ENCODE results near the gene TXNDC8. TPM values are rescaled to one million over a fixed set of nuclear protein-coding genes. Genes with fewer than 3 reads are reported as not detected.

Gene TXNDC8
- total RNA-seq, 4 donors from 2014 or later = not detected

- H3K36me3 ChIP-seq = peaks cover 0 to 4% of the 10 kb centered on the region in 2 donors
- no peaks in the 10 kb centered on the region for H3K9me3 ChIP-seq
- peak; percentile 48 for ATAC-seq
- H3K4me3 ChIP-seq = peak overlapping the region; percentile 85 to 99
- H3K4me1 ChIP-seq = peaks cover 0 to 59% (median 7%) of the 10 kb centered on the region in 3 donors
- WGBS, 2 donors (ENCODE audit: low coverage in 1 of 2) = 0% methylated on average over 3 of the region's 81 CpGs; no CpG with 5 or more reads in 1 of the 2 donors
- TF ChIP-seq POLR2A (IDR thresholded peaks at IDR 0.05) (peak in 1 of 2 donors; percentile 37), POLR2AphosphoS5 (IDR thresholded peaks at IDR 0.05) (peak; percentile 48), CTCF (IDR thresholded peaks at IDR 0.05) (no peak)
- peak overlapping the region; percentile 83 to 94 (median 92) for H3K27ac ChIP-seq
- no peaks in the 10 kb centered on the region for H3K27me3 ChIP-seq
Observed at GRCh38 chr9:110255463-110256379, 81.9 kb downstream of the TXNDC8 start.

DNA sequence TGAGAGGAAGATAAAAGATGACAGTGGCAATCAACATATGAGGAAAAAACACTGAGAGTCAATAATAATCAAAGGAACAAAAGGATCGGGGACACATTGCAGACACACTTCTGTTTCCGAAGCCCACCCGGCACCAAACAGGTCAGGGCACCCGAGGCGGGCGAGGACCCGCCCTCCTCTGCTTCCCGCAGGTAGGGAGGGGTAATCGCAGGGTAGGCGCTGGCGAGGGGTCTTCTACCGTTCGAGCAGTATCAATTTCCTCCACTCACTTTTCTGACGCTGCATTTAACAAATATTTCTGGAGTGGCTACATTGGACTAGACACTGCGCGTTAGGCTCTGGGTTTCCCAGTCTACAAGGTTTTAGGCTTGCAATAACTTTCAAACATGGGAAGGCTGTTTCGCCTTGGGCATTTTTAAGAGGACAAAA lies 82.6 kb downstream of the TXNDC8 start:
- no peak for ATAC-seq
- no peak for TF ChIP-seq EP300 (IDR thresholded peaks at IDR 0.05)
- TF ChIP-seq POLR2AphosphoS5 (IDR thresholded peaks at IDR 0.05) = no peak
- TF ChIP-seq POLR2A (IDR thresholded peaks at IDR 0.05) = no peak
- TF ChIP-seq CTCF (IDR thresholded peaks at IDR 0.05) = no peak
- Histone ChIP-seq H3K27ac (peak overlapping the region; percentile 83 to 94 (median 92)), H3K9me3 (no peaks in the 10 kb centered on the region), H3K27me3 (no peaks in the 10 kb centered on the region), H3K36me3 (peaks cover 0 to 10% of the 10 kb centered on the region in 2 donors), H3K4me1 (peaks cover 0 to 59% (median 7%) of the 10 kb centered on the region in 3 donors), H3K4me3 (peak overlapping the region; percentile 85 to 99)
- WGBS, 2 donors (ENCODE audit: low coverage in 1 of 2) = 10 to 11% methylated on average over 5 to 14 of the region's 17 CpGs

DNA sequence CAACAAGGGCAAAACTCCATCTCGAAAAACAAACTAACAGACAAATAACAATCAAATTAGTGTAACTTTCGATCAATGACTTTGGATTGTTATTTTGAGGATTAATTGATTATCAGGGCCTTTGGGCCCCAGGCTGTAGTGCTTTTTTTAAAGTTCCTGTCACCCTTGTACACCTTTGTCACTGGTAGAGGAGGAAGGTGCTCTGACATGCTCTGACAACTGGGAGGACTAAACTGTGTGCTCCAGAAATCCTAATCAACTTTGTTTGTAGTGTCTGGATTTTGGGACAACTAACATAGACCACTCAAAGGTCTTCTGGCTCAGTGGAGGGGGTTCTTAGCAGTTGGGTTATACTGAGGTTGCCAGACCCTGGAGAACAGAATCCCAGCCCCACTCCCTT lies 83.2 kb downstream of the TXNDC8 start:
- H3K4me3 ChIP-seq = peak overlapping the region; percentile 85 to 99
- TF ChIP-seq POLR2AphosphoS5 (IDR thresholded peaks at IDR 0.05) (no peak), CTCF (IDR thresholded peaks at IDR 0.05) (no peak), POLR2A (IDR thresholded peaks at IDR 0.05) (no peak), EP300 (IDR thresholded peaks at IDR 0.05) (no peak)
- H3K27ac ChIP-seq = peak overlapping the region in 3 of 4 donors; percentile 83 to 93 (median 90)
- 79 to 83% methylated on average over 2 of the region's 2 CpGs for WGBS, 2 donors (ENCODE audit: low coverage in 1 of 2)
- no peaks in the 10 kb centered on the region for H3K27me3 ChIP-seq
- ATAC-seq = no peak
- peaks cover 0 to 16% of the 10 kb centered on the region in 2 donors for H3K36me3 ChIP-seq
- H3K9me3 ChIP-seq = no peaks in the 10 kb centered on the region
- H3K4me1 ChIP-seq = peaks cover 0 to 59% (median 7%) of the 10 kb centered on the region in 3 donors

Small RNA genes within 50 kb of the gene (small RNA-seq; reads per million reads assigned to genes)
- 0 reads per million in 4 donors for gene RNU6-1039P

Other genes starting within 250 kb of the TXNDC8 start
- under 1 TPM in 1 of 4 donors, not detected in 3; 0.17 TPM for gene C9orf152, start 129.7 kb downstream of the TXNDC8 start, total RNA-seq
- 100 to 1,000 TPM; 134 to 276 (median 142) TPM for gene TXN, start 81.4 kb downstream of the TXNDC8 start, total RNA-seq
- gene SVEP1, start 241.9 kb upstream of the TXNDC8 start, total RNA-seq = 10 to 100 TPM; 37.2 to 70.4 (median 58.4) TPM

All from gastroesophageal sphincter (tissue), 4 donors.